Measurements from ENCODE around the gene NEB.

GRCh38 chr2:151665959-151666358 is 68.3 kb downstream of the NEB start:
- TF ChIP-seq POLR2AphosphoS5 (IDR thresholded peaks at IDR 0.05) (no peak), CTCF (IDR thresholded peaks at IDR 0.05; ENCODE audit: poor library complexity, severe bottlenecking) (no peak), REST (IDR thresholded peaks at IDR 0.05; ENCODE audit: borderline replicate concordance) (no peak)
